Prostate gland (tissue), 2 donors: ENCODE measurements around the gene UBR3. TPM values are rescaled to one million over a fixed set of nuclear protein-coding genes. Genes with fewer than 3 reads are reported as not detected.
A peak's percentile ranks its signal among the peaks of the same experiment; 100 is the strongest.

Source experiments
- DNase-seq: peaks from one replicate; pipeline ENCODE4 v3.0.0-alpha.2; 2019; ENCODE audit warnings: low spot score
- H3K27ac ChIP-seq, 2 donors: fragments of 200-600 bp; sonication (generic); 2 replicates each; pipeline ENCODE4 v1.5.1; 2017 to 2019
- H3K27me3 ChIP-seq: fragments of 200-600 bp; sonication (generic); replicated peaks from 2 replicates; pipeline ENCODE4 v1.5.1; 2019; ENCODE audit not compliant: insufficient read depth
- H3K36me3 ChIP-seq, 2 donors: fragments of 200-600 bp; sonication (generic); 1 replicate in 1 of 2; 2 replicates in 1 of 2; pipeline versions ENCODE4 v1.5.1 to v1.8.1; 2017 to 2019
- H3K4me1 ChIP-seq: fragments of 200-600 bp; sonication (generic); replicated peaks from 2 replicates; pipeline ENCODE4 v1.5.1; 2019
- H3K4me3 ChIP-seq, 2 donors: fragments of 200-600 bp; sonication (generic); 2 replicates each; pipeline ENCODE4 v1.5.1; 2017 to 2019
- H3K9me3 ChIP-seq: fragments of 200-600 bp; sonication (generic); 2 replicates; pipeline ENCODE4 v1.5.1; 2017
- POLR2A ChIP-seq: fragments of 450-650 bp; IDR thresholded peaks from one replicate; pipeline ENCODE4 v1.6.1; 2016; ENCODE audit warnings: antibody characterized with exemption, mild to moderate bottlenecking
- POLR2AphosphoS5 ChIP-seq: sonication (generic); formaldehyde crosslinking; IDR thresholded peaks from one replicate; pipeline ENCODE4 v1.6.1; 2017; ENCODE audit warnings: antibody characterized with exemption
- WGBS: methylation state at CpG from one replicate; pipeline ENCODE4 v1.1.5; 2018; 5-methylcytosine and 5-hydroxymethylcytosine counted together
- intact Hi-C: fragments of 100-400 bp; cut with DNase I; formaldehyde crosslinking; loops from one replicate; pipeline ENCODE4 v1.14.2; 2022
- total RNA-seq, 2 donors: library from RNA; depleted of rRNA; stranded (reverse); fragments of >200 nt; gene quantifications; one replicate each; pipeline ENCODE4 v1.1.0, GENCODE V29; 2016
- TF ChIP-seq, protein P1 (sequence below), 4 experiments: fragments of 200-600 bp in 2 of 4; fragments of 450-650 bp in 2 of 4; sonication (generic) in 2 of 4; IDR thresholded peaks; 1 replicate in 3 of 4; 2 replicates in 1 of 4; pipeline ENCODE4 v1.5.1; 2016 to 2019; ENCODE audit warnings: antibody characterized with exemption in 4 of 4, mild to moderate bottlenecking in 2 of 4, moderate library complexity in 2 of 4

UBR3 gene
- total RNA-seq, 2 donors from 2014 or later, result 41.1 to 89.9 TPM

DNA sequence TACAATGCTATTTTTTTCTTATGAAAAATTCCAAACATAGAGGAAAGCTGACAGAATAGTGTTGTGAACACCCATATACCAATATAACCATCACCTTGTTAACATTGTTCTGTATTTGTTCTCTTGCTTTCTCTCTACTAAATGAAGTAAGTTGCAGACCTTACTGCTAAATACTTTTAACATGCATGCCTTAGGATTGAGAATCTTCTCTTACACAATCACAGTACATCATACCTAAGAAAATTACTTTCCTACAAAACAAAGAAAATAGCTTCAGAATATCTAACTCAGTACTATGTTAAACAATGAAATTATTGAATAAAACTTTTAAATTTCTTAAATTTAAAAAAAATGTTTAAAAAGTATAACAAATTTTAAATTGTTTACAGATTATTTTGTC, 136.5 kb downstream of the UBR3 start:
- intact Hi-C loops, result no loop called here
- Histone ChIP-seq H3K27ac (no peak overlapping the region), H3K36me3 (no peaks in the 10 kb centered on the region), H3K9me3 (no peaks in the 10 kb centered on the region), H3K4me1 (no peaks in the 10 kb centered on the region), H3K27me3 (no peaks in the 10 kb centered on the region), H3K4me3 (no peak overlapping the region)
- TF ChIP-seq POLR2A, result no peak
- TF ChIP-seq, protein P1, sequence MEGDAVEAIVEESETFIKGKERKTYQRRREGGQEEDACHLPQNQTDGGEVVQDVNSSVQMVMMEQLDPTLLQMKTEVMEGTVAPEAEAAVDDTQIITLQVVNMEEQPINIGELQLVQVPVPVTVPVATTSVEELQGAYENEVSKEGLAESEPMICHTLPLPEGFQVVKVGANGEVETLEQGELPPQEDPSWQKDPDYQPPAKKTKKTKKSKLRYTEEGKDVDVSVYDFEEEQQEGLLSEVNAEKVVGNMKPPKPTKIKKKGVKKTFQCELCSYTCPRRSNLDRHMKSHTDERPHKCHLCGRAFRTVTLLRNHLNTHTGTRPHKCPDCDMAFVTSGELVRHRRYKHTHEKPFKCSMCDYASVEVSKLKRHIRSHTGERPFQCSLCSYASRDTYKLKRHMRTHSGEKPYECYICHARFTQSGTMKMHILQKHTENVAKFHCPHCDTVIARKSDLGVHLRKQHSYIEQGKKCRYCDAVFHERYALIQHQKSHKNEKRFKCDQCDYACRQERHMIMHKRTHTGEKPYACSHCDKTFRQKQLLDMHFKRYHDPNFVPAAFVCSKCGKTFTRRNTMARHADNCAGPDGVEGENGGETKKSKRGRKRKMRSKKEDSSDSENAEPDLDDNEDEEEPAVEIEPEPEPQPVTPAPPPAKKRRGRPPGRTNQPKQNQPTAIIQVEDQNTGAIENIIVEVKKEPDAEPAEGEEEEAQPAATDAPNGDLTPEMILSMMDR (IDR thresholded peaks at IDR 0.05), result no peak
- TF ChIP-seq POLR2AphosphoS5, result no peak
- no peak for DNase-seq

DNA sequence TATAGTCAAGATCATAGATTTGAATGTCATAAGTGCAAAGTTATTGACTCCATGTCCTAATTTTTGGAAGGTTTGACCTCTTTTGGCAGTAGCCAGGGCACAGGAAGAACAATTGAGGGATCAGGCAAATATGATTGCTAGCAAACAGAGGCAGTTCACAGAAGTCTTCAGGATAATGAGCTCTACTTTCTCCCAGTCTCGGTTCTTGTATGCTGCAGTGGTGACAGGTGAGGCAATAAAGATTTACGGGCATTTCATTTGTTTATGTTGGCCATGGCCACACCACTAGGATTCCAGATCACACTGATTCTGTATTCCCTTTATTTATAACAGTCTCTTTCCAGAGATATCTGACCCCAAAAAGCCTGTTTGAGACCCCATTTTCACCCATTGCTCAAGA, 137.5 kb downstream of the UBR3 start:
- TF ChIP-seq, protein P1 (IDR thresholded peaks at IDR 0.05), result no peak
- TF ChIP-seq POLR2AphosphoS5, result peak; percentile 71
- no peak for TF ChIP-seq POLR2A
- no peak overlapping the region for H3K4me3 ChIP-seq
- H3K27ac ChIP-seq, result no peak overlapping the region
- intact Hi-C loops, result no loop called here
- H3K27me3 ChIP-seq, result no peaks in the 10 kb centered on the region
- H3K9me3 ChIP-seq, result no peaks in the 10 kb centered on the region
- DNase-seq, result peak; percentile 52
- no peaks in the 10 kb centered on the region for H3K36me3 ChIP-seq
- WGBS, result 23% methylated on average over 2 of the region's 2 CpGs
- H3K4me1 ChIP-seq, result no peaks in the 10 kb centered on the region

DNA sequence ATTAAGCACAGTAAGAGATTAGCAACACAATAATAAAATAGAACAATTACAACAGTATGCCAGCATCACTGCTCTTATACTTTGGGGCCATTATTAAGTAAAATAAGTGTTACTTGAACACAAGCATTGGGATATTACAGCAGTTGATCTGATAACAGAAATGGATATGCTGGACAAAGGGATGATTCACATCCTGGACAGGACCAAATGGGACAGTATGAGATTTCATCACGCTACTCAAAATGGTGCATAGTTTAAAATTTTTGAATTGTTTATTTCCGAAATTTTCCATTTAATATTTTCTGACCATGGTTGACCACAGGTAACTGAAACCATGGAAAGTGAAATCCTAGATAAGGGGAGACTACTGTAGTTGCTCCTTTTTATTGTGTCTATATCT, 138.2 kb downstream of the UBR3 start:
- H3K9me3 ChIP-seq, result no peaks in the 10 kb centered on the region
- H3K4me1 ChIP-seq, result no peaks in the 10 kb centered on the region
- no peak overlapping the region for H3K4me3 ChIP-seq
- H3K27me3 ChIP-seq, result no peaks in the 10 kb centered on the region
- 90% methylated on average over 2 of the region's 2 CpGs for WGBS
- no peak overlapping the region for H3K27ac ChIP-seq
- TF ChIP-seq, protein P1 (IDR thresholded peaks at IDR 0.05), result no peak
- no peak for TF ChIP-seq POLR2AphosphoS5
- TF ChIP-seq POLR2A, result no peak
- DNase-seq, result no peak
- intact Hi-C loops, result no loop called here
- no peaks in the 10 kb centered on the region for H3K36me3 ChIP-seq

DNA sequence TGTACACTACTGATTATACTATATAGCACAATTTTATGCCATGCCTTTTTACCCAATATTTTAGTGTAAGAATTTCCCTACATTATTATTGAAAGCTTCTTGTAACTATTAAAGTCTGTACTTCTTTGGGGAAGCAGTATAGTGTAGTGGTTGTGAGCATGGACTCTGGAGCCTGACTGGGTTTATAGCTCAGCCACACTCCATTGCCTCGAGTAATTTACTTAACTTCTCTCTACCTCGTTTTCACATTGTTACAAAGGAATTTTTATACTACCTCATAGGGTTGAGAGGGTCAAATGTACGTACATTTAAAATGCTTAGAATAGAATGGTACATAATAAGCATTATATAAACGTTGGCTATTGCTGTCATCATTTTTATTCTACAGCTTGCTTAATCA, 139.2 kb downstream of the UBR3 start:
- Histone ChIP-seq H3K4me3 (no peak overlapping the region), H3K27ac (no peak overlapping the region), H3K36me3 (no peaks in the 10 kb centered on the region), H3K4me1 (no peaks in the 10 kb centered on the region), H3K9me3 (no peaks in the 10 kb centered on the region), H3K27me3 (no peaks in the 10 kb centered on the region)
- WGBS, result 43% methylated on average over 4 of the region's 4 CpGs
- no peak for TF ChIP-seq POLR2AphosphoS5
- TF ChIP-seq POLR2A, result no peak
- TF ChIP-seq, protein P1 (IDR thresholded peaks at IDR 0.05), result no peak
- intact Hi-C loops, result no loop called here
- DNase-seq, result no peak

DNA sequence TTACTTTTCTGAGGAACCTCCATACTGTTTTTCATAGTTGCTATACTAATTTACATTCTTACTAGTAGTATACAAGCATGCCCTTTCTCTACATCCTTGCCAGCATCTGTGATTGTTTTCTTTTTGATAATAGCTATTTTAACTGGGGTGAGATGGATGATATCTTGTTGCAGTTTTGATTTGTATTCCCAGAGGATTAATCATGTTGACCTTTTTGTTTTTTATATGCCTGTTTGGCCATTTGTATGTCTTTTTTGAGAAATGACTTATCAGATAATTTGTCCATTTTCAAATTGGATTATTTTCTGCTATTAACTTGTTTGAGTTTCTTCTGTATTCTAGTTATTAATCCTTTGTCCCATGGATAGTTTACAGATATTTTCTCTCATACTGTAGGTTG, 141.5 kb downstream of the UBR3 start:
- intact Hi-C loops, result no loop called here
- DNase-seq, result no peak
- Histone ChIP-seq H3K27me3 (no peaks in the 10 kb centered on the region), H3K4me1 (no peaks in the 10 kb centered on the region), H3K36me3 (no peaks in the 10 kb centered on the region), H3K9me3 (no peaks in the 10 kb centered on the region), H3K4me3 (no peak overlapping the region), H3K27ac (no peak overlapping the region)
- TF ChIP-seq, protein P1 (IDR thresholded peaks at IDR 0.05), result no peak
- TF ChIP-seq POLR2AphosphoS5 (no peak), POLR2A (no peak)
